Neural progenitor cell (in vitro differentiated cells): ENCODE measurements around the gene FAAH2.
"Not testable (repeated sequence)": the region's sequence is repeated elsewhere in the genome, so short reads cannot be mapped to it uniquely, and the experiment has no call there.

Experiments
- EZH2 ChIP-seq: fragments of 200-600 bp; sonication (generic); IDR thresholded peaks from 2 replicates; pipeline ENCODE4 v1.6.1; 2017; ENCODE audit warnings: antibody characterized with exemption, mild to moderate bottlenecking, moderate library complexity
- EZH2phosphoT487 ChIP-seq: fragments of 200-600 bp; sonication (generic); IDR thresholded peaks from 2 replicates; pipeline ENCODE4 v1.6.1; 2017; ENCODE audit warnings: antibody characterized with exemption
- TF ChIP-seq, protein P1 (sequence below): fragments of 200-600 bp; sonication (generic); IDR thresholded peaks from 2 replicates; pipeline ENCODE4 v1.5.1; 2017; ENCODE audit warnings: antibody characterized with exemption, mild to moderate bottlenecking

DNA sequence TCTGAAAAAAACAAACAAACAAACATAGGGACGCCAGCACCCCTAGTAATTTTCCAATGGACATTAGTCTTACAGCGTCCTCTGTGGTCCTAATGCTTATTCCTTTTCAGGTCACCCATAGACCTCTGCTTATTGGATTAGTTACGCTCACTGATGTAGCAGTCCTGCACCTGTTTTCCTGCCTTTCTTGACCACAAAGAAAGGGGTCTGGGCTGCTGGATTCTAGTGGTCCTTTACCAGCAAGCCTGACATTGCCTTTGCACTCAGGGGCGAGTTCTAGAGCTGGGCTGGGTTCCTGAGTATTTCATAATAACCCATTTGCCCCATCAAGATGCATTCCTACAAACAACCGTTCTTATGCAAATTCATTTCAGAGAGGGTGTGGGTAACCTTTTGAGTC, 116.7 kb downstream of the FAAH2 start:
- not testable (repeated sequence) for TF ChIP-seq EZH2, EZH2phosphoT487
- TF ChIP-seq, protein P1, sequence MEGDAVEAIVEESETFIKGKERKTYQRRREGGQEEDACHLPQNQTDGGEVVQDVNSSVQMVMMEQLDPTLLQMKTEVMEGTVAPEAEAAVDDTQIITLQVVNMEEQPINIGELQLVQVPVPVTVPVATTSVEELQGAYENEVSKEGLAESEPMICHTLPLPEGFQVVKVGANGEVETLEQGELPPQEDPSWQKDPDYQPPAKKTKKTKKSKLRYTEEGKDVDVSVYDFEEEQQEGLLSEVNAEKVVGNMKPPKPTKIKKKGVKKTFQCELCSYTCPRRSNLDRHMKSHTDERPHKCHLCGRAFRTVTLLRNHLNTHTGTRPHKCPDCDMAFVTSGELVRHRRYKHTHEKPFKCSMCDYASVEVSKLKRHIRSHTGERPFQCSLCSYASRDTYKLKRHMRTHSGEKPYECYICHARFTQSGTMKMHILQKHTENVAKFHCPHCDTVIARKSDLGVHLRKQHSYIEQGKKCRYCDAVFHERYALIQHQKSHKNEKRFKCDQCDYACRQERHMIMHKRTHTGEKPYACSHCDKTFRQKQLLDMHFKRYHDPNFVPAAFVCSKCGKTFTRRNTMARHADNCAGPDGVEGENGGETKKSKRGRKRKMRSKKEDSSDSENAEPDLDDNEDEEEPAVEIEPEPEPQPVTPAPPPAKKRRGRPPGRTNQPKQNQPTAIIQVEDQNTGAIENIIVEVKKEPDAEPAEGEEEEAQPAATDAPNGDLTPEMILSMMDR = not testable (repeated sequence)
